GM06990 (cell line): Measurements from ENCODE around the gene PYGL.

ENCODE experiments used
- DNase-seq: peaks from one replicate; pipeline ENCODE4 v3.0.0-alpha.2; 2011; ENCODE audit not compliant: insufficient read length; ENCODE audit errors: extremely low read depth
- H3K27me3 ChIP-seq: replicated peaks from 2 replicates; pipeline ENCODE4 v1.6.0; 2011; ENCODE audit warnings: low read length; ENCODE audit not compliant: control insufficient read depth, insufficient read depth
- H3K36me3 ChIP-seq: 2 replicates; pipeline ENCODE4 v1.5.1; 2011; ENCODE audit warnings: low read length; ENCODE audit not compliant: control insufficient read depth, insufficient read depth
- H3K4me3 ChIP-seq: replicated peaks from 2 replicates; pipeline ENCODE4 v1.5.1; 2011; ENCODE audit warnings: low read depth, mild to moderate bottlenecking, control low read depth, low read length
- CTCF ChIP-seq: IDR thresholded peaks from 2 replicates; pipeline ENCODE4 v1.5.1; 2011; ENCODE audit warnings: low read length, control low read depth, mild to moderate bottlenecking, inconsistent platforms; ENCODE audit not compliant: insufficient read depth, poor library complexity, severe bottlenecking

Gene PYGL

GRCh38 chr14:50860478-50861086 lies 83.7 kb downstream of the PYGL start:
- peak; percentile 65 for TF ChIP-seq CTCF
- Histone ChIP-seq H3K27me3 (no peaks in the 10 kb centered on the region), H3K36me3 (no peaks in the 10 kb centered on the region), H3K4me3 (peak overlapping the region; percentile 64)
- peak; percentile 38 for DNase-seq

GRCh38 chr14:50859296-50859624 lies 85.0 kb downstream of the PYGL start:
- no peak for DNase-seq
- H3K4me3 ChIP-seq = peak overlapping the region; percentile 64; the same call in 1 of the 2 replicates
- no peak for TF ChIP-seq CTCF
- no peaks in the 10 kb centered on the region for H3K36me3 ChIP-seq
- no peaks in the 10 kb centered on the region for H3K27me3 ChIP-seq

DNA sequence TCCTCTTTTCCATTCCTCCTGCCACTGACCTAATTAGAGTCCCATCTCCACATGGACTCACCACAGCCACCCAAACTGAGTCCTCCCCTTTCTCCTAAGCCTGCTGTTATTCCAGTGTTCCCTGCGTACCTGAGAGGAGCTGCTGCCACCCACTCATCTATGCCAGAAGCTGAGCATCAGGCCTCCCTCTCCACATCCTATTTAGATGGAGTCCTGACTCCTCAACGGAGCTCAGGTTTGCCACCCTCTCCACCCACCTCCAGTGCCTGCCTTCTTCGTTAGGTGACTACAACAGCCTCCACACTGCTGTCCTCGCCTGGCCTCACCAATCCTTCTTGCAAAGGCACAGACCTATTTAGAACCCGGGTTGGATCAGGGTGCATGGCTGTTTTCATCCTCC lies 87.6 kb downstream of the PYGL start:
- TF ChIP-seq CTCF = no peak
- H3K27me3 ChIP-seq = no peaks in the 10 kb centered on the region
- no peak overlapping the region for H3K4me3 ChIP-seq
- H3K36me3 ChIP-seq = no peaks in the 10 kb centered on the region
- no peak for DNase-seq

- no peak for DNase-seq
- H3K27me3 ChIP-seq = no peaks in the 10 kb centered on the region
- H3K36me3 ChIP-seq = no peaks in the 10 kb centered on the region
- H3K4me3 ChIP-seq = no peak overlapping the region
- TF ChIP-seq CTCF = no peak
These were observed 88.7 kb downstream of the PYGL start for GRCh38 chr14:50855558-50855957.
